Adipose tissue (tissue), 3 donors: ENCODE results near the gene MPV17L2. TPM values are rescaled to one million over a fixed set of nuclear protein-coding genes. Genes with fewer than 3 reads are reported as not detected.

Source experiments
- H3K27ac ChIP-seq: one replicate; pipeline ENCODE4 v1.5.1; 2013; ENCODE audit warnings: low read depth, low read length
- WGBS, 3 donors: extraction: QIAGEN DNeasy Blood & Tissue Kit; methylation state at CpG; one replicate each; pipeline ENCODE4 v1.1.7; 2013; 5-methylcytosine and 5-hydroxymethylcytosine counted together
- polyA plus RNA-seq, 3 donors: library from polyadenylated mRNA; stranded (reverse); fragments of 200-250 nt; gene quantifications; one replicate each; pipeline ENCODE4 v1.2.3, GENCODE V29; 2013
- donor health status: healthy with polysubstance abuse.
- donor health status: Bipolar disorder and iron deficiency.
- donor health status: healthy.

Gene MPV17L2
- polyA plus RNA-seq, 3 donors, result 8.0 to 14.6 (median 10.6) TPM

DNA sequence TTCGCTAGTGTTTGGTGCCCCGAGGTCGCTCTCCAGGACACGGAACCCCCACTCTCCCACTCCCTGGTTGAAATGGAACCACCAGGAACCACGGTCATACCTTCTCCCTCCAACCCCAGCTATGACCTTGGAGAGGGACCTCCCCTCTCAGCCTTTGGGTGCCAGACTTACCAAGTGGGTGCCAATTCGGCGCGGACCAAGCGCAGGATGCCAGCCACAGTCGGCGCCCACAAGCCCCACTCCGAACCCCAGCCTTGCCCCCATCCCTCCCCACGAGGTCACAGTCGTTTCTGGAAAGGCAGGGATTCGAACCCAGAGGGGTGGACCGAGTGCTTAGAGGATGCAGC, 32.3 kb downstream of the MPV17L2 start:
- WGBS, 3 donors, result 13 to 20% (median 17%) methylated on average over 16 of the region's 16 CpGs
- H3K27ac ChIP-seq, result no peak overlapping the region

DNA sequence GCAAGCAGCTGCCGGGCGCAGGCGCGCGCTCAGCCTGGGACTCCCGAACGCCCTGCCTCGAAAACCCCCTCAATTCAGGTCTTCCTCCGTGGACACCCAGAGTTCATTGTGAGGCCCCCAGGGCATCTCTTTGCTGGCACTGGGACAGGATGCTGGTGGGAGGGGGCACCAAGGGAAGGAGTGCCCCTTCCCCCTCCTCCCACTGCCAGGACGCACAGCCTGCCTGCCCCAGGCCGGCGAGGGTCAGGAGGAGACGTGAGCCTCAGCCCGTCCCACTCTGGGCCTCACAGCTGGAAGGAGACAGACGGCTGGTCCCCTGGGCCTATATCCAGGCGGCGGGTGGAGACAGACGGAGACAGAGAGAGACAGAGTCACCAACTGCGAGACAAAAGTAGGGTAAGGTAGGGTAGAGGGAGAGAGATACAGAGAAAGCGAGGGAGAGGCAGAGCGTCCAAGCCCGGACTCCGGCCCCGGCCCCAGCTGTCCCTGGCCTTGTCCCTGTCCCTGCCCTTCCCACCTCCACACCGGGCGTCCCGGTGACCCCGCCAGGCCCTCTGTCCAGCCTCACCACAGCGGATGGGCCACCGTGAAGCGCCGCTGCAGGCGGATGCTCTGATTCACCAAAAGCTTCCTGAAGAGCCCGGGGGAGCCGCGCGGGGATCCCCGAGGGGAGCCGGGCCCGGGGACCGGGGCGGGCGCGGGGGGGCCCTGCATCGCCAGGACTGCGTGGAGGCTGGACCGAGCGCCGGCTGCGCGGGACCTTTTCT, 32.9 kb downstream of the MPV17L2 start, which contains the start of gene PDE4C:
TSS of gene PDE4C (minus strand) at position 737 of the 767 bp plus-strand sequence. CDS start at position 714, 23 bp downstream.
- no peak within 1 kb of the TSS for H3K27ac ChIP-seq
- 2 to 6% (median 3%) methylated on average over 42 to 51 of the region's 51 CpGs for WGBS, 3 donors

DNA sequence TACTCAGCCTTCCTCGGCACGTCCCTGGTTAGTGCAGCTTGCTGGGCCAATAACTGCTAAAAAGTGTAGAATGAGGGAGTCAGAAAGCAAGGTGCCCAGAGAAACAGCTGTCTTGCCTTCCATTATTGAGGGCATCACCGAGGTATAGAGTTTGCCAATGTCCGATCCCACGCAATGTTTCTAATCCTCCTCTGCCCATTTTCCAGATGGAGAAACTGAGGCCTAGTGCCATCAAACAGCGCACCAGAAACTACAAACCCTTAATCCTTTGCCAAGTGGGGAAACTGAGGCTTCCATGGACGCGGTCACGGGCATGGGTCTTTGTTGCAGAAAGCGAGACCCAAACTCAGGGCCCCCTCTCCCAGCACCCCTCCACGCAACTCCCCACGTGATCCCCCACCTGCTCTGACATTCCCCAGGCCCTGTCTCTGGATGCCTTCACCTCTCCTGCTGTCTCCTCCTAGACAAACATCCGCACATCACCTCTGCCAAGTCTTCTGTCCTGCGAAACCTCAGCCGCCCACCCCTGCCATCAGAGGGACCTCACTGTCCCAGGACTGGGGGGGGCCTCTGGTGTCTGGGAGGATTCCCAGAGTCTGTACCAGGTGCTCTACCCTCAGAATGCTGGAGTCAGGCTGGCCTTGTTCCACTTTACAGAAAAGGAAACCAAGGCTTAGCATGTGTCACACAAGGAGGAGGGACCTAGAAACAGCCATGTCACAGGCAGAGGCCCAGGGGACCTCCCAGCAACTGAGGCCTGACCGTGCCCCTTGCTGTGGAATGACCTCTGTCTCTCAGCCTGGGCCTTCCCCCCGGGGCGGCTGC, 34.1 kb downstream of the MPV17L2 start:
- no peak overlapping the region for H3K27ac ChIP-seq
- 77 to 82% (median 81%) methylated on average over 18 of the region's 18 CpGs for WGBS, 3 donors

- WGBS, 3 donors, result 67 to 70% (median 69%) methylated on average over 6 of the region's 6 CpGs
- H3K27ac ChIP-seq, result no peak overlapping the region
These were observed 34.8 kb downstream of the MPV17L2 start for GRCh38 chr19:18227781-18228271.

DNA sequence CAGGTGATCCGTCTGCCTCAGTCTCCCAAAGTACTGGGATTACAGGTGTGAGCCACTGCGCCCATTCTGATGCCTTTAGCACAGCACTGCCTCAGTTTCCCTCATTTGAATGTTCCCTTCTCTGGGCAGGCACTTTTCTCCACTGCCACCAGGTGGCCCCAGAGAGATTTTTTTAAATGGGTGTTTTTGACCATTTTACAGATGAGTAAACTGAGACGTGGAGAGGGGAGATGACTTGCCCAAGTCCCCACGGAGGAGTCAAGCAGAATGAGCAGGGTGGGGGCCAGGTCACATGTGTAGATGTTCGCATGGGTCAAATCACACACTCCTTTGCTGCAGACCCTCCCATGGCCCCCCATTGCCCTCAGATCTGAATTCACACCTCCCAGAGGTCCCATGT, 36.5 kb downstream of the MPV17L2 start:
- no peak overlapping the region for H3K27ac ChIP-seq
- 66 to 79% (median 68%) methylated on average over 5 of the region's 5 CpGs for WGBS, 3 donors

DNA sequence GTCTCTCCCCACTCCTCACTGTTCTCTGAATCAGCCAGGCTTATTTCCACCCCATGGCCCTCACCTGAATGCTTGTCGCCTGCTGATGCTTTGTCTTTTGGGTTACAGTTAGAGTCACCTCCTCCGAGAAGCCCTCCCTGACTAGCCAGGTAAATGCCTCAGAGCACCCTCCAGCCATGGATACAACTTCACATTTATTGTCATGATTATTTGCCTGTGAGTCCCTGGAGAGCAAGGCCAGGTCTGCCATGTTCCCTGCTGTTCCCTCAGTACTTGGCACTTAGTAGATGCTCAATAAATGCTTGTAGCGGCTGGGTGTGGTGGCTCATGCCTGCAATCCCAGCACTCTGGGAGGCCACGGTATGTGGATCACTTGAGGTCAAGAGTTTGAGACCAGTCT, 36.9 kb downstream of the MPV17L2 start:
- 78 to 85% (median 81%) methylated on average over 4 of the region's 4 CpGs for WGBS, 3 donors

GRCh38 chr19:18230941-18231734, 38.1 kb downstream of the MPV17L2 start:
- no peak overlapping the region for H3K27ac ChIP-seq
- 42 to 51% (median 46%) methylated on average over 18 of the region's 18 CpGs for WGBS, 3 donors

More for the DNA sequence above, 36.9 kb downstream of the MPV17L2 start:
- H3K27ac ChIP-seq, result no peak overlapping the region

- 16 to 23% (median 22%) methylated on average over 4 of the region's 4 CpGs for WGBS, 3 donors
- no peak overlapping the region for H3K27ac ChIP-seq
These were observed 38.8 kb downstream of the MPV17L2 start for GRCh38 chr19:18231775-18232174.

DNA sequence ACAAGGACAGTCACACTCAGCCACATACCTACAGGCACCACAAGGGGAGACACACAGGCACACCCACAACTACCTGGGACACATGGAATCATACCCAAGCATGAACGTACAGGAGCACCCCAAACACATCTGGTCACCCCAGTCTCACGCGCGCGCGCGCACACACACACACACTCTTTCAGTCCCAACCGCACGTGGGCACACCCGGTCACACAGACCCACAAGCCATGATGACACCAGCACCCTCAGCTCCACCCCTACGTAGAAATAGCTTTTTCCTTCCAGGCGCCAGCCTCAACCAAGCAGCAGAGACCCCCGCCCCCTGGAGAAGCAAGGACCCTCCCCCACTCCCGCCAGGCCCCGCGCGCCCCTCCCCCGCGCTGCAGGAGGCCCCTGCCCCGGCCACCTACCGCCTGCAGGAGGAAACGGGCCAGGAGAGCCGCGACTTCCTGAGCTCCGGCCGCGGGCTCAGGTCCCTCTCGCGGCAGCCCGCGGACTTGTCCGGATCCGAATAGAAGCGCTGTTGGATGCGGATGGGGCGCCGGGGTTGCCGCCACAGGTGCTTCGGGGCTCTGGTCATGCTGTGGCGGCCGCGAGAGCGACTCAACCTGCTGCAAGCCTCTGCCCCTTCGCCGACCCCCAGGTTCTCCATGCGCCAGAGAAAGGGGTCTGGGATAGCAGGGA, 39.7 kb downstream of the MPV17L2 start:
- no peak overlapping the region for H3K27ac ChIP-seq
- 4 to 7% (median 5%) methylated on average over 46 of the region's 46 CpGs for WGBS, 3 donors

DNA sequence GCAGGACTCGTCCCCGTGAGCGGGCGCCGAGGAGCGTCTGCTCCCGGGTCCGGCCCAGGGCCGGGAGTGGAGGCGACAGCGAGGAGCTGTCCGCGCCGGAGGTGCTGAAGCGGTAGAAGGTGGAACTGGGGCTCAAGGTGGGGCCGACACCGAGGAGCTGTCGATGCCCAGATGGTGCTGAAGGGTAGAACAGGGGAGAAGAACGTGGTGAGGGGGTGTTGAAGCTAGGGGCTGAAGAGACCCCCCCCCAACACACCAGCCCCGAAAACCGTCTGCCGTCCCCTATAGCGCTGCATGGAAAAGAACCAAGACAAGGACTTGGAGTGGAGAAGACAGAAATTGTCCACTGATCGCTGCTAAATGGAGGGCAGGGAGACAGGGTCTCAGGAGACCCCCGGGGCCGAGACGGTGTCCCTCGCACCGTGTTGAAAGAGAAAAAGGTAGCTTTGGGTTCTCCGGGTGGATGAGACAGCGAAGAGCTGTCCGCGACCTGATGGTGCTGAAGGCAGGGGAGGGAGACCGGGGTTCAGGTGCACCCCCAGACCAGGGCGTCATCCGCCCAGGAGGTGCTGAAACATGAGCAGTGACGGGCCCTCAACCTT, 40.3 kb downstream of the MPV17L2 start:
- no peak overlapping the region for H3K27ac ChIP-seq
- 15 to 23% (median 16%) methylated on average over 35 to 37 of the region's 37 CpGs for WGBS, 3 donors

DNA sequence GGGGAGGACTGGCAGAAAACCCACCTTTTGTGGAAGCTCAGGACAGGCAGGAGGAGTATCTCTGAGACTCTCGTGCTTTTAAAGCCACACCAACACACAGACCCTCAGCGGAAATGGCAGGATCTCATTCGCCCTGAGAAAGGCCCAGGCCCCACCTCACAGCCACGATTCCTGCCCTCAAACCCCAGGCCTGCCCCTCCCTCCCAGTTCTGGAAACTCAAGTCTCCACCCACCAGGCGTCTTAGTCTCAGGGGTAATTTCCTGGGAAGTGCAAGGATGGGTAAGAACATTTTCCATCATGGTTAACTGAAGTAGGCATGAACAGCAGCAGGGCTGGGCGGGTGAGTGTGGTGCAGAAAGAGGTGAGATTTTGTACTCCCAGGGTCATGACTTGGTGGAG, 41.2 kb downstream of the MPV17L2 start:
- 29 to 43% (median 35%) methylated on average over 6 of the region's 6 CpGs for WGBS, 3 donors

DNA sequence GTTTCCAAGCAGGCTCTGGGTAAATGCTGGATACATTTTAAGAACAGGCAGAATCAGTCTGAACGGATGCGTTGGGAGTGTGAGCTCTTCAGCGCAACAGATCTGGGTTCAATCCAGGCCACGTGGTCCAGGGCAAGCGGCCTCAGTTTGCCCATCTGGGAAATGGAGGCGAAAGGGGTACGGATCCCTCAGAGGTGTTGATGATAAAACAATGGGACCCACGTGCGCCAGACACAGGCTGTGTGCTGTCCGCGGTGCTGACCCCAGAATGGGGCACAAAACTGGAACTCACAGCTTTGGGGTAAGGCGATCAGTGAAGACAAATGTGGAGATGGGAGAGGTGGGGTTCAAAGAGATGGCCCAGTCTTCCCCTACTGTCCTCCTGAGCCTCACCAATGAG, 46.3 kb downstream of the MPV17L2 start:
- 25 to 31% (median 29%) methylated on average over 12 of the region's 12 CpGs for WGBS, 3 donors
- H3K27ac ChIP-seq, result no peak overlapping the region

More for the DNA sequence above, 41.2 kb downstream of the MPV17L2 start:
- H3K27ac ChIP-seq, result no peak overlapping the region

GRCh38 chr19:18245297-18245696, 52.3 kb downstream of the MPV17L2 start:
- no peak overlapping the region for H3K27ac ChIP-seq
- WGBS, 3 donors, result 69 to 76% (median 71%) methylated on average over 7 of the region's 7 CpGs

Other genes starting within 250 kb of the MPV17L2 start
- gene KCNN1, start 226.1 kb upstream of the MPV17L2 start, polyA plus RNA-seq, result under 1 TPM in 2 of 3 donors, not detected in 1; 0.06 to 0.34 TPM
- gene ARRDC2, start 185.0 kb upstream of the MPV17L2 start, polyA plus RNA-seq, result 10 to 100 TPM; 11.1 to 48.6 (median 15.4) TPM
- gene IL12RB1, start 106.3 kb upstream of the MPV17L2 start, polyA plus RNA-seq, result 1 to 10 TPM in 1 of 3 donors, under 1 TPM in 2; 0.31 to 1.2 (median 1.00) TPM
- 10 to 100 TPM in 1 of 3 donors, 1 to 10 TPM in 2; 3.5 to 10.8 (median 5.5) TPM for gene MAST3, start 95.4 kb upstream of the MPV17L2 start, polyA plus RNA-seq
- 1 to 10 TPM; 1.4 to 5.2 (median 1.6) TPM for gene PIK3R2, start 40.1 kb upstream of the MPV17L2 start, polyA plus RNA-seq
- gene IFI30, start 19.4 kb upstream of the MPV17L2 start, polyA plus RNA-seq, result 100 to 1,000 TPM in 1 of 3 donors, 10 to 100 TPM in 2; 30.8 to 205 (median 70.3) TPM
- gene RAB3A, start 10.8 kb downstream of the MPV17L2 start, polyA plus RNA-seq, result 1 to 10 TPM in 2 of 3 donors, under 1 TPM in 1; 1.00 to 5.2 (median 1.5) TPM
- gene PDE4C, start 33.2 kb downstream of the MPV17L2 start, polyA plus RNA-seq, result 1 to 10 TPM in 1 of 3 donors, under 1 TPM in 2; 0.20 to 4.0 (median 0.22) TPM
- 10 to 100 TPM in 1 of 3 donors, 1 to 10 TPM in 2; 1.3 to 11.2 (median 1.7) TPM for gene IQCN, start 81.2 kb downstream of the MPV17L2 start, polyA plus RNA-seq
- gene JUND, start 88.4 kb downstream of the MPV17L2 start, polyA plus RNA-seq, result 100 to 1,000 TPM; 165 to 392 (median 214) TPM
- 100 to 1,000 TPM in 2 of 3 donors, 10 to 100 TPM in 1; 46.3 to 118 (median 100) TPM for gene LSM4, start 129.9 kb downstream of the MPV17L2 start, polyA plus RNA-seq
- 10 to 100 TPM in 2 of 3 donors, 1 to 10 TPM in 1; 9.1 to 17.2 (median 14.5) TPM for gene PGPEP1, start 147.4 kb downstream of the MPV17L2 start, polyA plus RNA-seq
- 100 to 1,000 TPM in 1 of 3 donors, 1 to 10 TPM in 2; 1.8 to 107 (median 3.5) TPM for gene GDF15, start 192.9 kb downstream of the MPV17L2 start, polyA plus RNA-seq
- 1 to 10 TPM; 1.6 to 9.8 (median 7.1) TPM for gene LRRC25, start 204.4 kb downstream of the MPV17L2 start, polyA plus RNA-seq
- 10 to 100 TPM; 28.1 to 83.2 (median 72.5) TPM for gene SSBP4, start 226.2 kb downstream of the MPV17L2 start, polyA plus RNA-seq
- gene ISYNA1, start 244.9 kb downstream of the MPV17L2 start, polyA plus RNA-seq, result 10 to 100 TPM; 18.3 to 55.6 (median 24.3) TPM